GM19193 (cell line): ENCODE measurements around the gene TP53RK.

Source experiments
- POLR2A ChIP-seq: IDR thresholded peaks from 4 replicates; pipeline ENCODE4 v1.6.1; 2011; ENCODE audit not compliant: insufficient read depth, insufficient read length; ENCODE audit errors: extremely low read depth

The TP53RK gene

DNA sequence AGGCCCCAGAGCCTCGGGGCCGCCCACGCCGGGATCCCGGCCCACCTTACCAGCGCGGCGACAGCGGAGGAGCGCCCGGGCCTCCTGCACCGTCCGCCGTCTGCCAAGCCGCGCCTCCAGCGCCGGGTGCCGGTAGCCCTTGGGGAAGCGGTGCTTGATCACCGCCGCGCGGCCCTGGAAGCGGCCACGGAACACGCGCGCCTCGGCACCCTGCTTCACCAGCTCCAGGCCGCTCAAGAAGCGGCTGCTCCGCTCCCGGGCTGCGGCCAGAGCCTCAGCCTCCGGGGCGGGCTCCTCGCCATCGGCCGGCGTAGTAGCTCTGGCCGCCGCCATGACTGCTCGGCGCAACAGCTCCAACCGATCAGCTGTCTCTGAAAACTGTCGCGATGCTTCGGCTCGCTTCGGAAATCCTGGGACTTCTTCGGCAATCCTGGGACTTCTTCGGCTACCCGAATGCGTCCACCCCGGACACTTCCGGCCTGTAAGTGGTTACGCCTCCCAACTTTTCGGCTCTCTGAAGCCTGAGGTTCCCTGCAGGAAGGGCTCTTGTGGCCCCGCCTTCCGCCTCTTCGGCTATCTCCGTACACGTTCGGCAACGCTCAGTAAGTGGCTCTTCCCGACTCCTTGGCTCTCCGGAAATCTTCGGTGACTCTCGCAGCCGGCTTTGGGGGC is at the start of gene TP53RK:
TSS of gene TP53RK (minus strand) at position 363 of the 672 bp plus-strand sequence. CDS start at position 333, 30 bp downstream.
- TF ChIP-seq POLR2A = peak; percentile 84

DNA sequence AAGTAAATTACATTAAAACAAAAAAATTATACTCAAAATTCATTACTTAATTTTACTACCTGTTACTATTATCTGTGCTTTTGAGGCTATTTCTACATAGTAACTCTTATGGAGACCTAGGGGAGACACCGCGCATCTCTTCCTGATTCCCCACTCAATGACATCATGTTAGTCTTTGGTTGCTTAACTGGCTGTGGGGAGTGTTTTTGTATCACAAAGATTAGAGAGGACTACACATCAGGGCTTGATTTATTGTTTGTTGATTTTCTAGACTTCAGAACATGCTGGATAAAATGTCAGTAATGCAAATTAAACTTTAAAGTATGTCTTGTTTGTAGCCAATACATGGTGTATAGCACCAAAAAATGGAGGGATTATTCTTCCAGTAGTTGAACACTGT is 46.2 kb upstream of the TP53RK start:
- no peak for TF ChIP-seq POLR2A

DNA sequence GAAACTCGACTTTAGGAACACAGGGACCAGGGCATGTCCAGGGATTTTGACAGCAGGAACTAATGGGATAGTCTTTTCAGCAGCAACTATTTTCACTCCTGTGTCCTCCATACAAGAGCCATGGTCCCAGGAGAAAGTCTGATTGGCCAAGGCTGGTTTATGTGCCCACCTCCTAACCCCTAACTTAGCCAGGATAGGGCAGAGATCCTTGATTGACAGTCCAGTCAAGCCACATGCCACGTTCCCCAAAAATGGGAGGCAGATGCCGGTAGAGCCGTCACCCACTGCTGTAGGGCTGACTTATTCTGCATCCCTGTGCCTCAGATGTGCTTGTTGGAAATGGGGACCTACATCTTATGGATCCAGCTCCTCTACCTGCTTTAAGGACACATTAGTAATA is 42.5 kb upstream of the TP53RK start:
- TF ChIP-seq POLR2A = no peak

DNA sequence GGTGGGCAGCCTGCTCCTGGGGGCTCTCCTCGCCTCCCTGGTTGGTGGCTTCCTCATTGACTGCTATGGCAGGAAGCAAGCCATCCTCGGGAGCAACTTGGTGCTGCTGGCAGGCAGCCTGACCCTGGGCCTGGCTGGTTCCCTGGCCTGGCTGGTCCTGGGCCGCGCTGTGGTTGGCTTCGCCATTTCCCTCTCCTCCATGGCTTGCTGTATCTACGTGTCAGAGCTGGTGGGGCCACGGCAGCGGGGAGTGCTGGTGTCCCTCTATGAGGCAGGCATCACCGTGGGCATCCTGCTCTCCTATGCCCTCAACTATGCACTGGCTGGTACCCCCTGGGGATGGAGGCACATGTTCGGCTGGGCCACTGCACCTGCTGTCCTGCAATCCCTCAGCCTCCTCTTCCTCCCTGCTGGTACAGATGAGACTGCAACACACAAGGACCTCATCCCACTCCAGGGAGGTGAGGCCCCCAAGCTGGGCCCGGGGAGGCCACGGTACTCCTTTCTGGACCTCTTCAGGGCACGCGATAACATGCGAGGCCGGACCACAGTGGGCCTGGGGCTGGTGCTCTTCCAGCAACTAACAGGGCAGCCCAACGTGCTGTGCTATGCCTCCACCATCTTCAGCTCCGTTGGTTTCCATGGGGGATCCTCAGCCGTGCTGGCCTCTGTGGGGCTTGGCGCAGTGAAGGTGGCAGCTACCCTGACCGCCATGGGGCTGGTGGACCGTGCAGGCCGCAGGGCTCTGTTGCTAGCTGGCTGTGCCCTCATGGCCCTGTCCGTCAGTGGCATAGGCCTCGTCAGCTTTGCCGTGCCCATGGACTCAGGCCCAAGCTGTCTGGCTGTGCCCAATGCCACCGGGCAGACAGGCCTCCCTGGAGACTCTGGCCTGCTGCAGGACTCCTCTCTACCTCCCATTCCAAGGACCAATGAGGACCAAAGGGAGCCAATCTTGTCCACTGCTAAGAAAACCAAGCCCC is 36.2 kb upstream of the TP53RK start:
- no peak for TF ChIP-seq POLR2A

DNA sequence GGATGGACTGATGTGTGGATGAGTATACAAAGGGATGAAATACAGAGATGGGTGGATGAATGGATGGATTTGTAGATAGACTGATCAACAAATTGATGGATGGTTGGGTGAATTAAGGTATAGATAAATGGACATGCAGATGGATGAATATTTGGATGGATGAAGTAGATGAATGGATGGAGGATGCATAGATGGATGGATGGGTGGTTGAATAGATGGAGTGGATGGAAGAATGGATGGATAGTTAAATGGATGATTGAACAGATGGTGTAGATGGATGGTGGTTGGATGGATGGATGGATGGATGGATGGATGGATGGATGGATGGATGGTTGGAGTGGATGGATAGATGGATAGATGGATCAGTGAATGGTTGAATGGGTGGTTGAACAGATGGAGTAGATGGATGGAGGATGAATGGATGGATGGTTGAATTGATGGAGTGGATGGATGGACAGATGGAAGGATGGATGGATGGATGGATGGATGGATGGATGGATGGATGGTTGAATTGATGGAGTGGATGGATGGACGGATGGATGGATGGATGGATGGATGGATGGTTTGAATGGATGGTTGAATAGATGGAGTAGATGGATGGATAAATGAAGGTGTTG is 35.2 kb upstream of the TP53RK start:
- no peak for TF ChIP-seq POLR2A

DNA sequence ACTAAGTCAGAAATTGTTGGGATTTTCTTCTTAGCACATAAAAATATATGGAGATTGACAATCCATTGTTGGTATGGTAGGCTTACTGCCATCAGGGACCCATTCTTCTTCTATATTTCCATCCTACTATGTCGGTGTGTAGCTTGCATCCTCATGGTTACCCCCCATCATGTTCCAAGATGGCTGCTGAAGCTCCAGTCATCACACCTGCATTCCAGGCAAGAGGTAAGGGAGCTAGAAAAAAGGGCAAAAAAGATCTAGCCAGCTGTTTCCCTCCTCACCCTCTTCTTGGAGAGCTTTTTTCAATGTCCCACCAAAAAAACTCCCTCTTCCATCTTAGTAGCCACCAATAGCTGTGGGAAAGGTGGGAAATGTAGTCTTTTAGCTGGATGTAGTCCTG is 33.8 kb upstream of the TP53RK start:
- TF ChIP-seq POLR2A = no peak

DNA sequence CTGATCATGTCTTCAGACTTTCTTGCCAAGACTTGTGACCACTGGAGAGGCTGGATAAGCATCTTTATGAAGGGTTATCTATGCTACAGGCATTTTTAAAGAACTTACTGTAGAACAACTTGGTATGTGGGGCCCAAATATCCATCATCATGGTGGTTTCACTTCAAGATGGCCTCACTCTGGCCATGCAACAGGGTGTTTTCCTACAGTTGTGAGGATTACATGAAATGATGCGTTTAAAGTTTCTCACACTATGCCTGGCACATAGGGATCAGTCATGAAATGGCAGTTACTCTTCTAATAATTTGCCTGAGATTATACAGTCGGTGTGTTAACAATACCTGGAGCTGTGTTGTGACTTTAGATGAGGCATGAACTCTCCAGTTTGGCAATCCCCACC is 33.2 kb upstream of the TP53RK start:
- no peak for TF ChIP-seq POLR2A

DNA sequence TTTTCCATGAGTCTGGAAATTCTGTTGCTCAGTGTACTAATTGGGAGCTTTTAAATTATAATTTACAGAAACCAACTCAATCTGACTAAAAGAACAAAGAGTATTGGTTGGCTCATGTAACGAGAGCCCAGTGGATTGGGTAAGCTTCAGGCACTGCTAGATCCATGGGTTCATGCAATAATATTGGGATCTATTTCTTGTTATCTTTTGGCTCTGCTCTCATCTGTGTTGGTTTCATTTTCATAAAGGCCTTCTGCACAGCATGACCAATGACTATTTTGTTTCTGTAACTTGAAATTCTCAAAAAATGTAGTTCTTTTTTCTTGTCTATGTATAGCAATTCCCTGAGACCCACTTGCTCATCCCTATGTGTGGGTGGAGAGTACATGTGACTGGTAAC is 32.2 kb upstream of the TP53RK start:
- no peak for TF ChIP-seq POLR2A

DNA sequence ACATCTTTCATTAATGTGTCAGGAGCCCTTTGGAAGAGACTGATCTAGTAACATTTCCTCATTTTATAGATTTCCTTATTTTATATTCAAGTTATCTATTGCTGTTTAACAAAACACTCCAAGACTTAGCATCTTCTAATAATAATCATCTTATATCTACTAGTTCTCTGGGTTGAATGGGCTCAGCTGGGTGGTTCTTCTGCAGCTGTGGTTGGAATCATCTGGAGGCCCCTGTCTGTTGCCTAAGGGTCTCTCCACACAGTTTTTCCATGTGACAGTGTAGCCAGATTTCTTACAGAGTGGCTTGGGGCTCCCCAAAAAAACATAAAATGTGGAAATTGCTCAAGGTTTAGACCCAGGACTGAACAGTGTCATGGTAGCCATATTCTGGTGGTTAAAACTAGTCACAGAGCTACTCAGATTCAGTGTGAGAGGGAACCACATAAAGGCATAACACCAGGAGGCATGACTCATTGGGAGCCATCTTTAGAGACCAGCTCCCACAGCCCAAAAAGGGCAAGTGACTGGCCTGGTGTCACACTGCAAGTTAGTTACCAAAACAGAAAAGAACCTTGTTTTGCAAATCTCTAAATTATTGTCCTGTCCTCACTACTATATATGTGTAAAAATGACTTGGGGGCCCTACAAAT is 31.7 kb upstream of the TP53RK start:
- no peak for TF ChIP-seq POLR2A

DNA sequence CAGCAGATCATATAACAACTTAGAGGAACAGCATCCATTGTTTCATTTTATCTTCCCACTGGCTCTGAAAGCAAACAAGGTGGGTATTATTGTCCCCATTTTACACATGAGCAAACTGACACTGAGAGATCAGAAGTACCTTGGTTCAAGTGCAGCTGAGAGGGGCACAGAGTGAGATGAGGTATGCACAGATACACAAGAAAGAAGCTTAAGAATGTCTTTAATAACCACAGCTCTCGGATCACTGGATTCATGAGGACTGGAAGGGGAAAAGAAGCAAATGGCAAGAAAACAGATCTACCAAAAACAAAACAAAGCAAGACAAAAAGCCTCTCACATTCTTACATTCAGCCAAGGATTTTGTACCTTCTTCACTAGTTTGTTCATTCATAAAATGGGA is 30.8 kb upstream of the TP53RK start:
- TF ChIP-seq POLR2A = no peak

DNA sequence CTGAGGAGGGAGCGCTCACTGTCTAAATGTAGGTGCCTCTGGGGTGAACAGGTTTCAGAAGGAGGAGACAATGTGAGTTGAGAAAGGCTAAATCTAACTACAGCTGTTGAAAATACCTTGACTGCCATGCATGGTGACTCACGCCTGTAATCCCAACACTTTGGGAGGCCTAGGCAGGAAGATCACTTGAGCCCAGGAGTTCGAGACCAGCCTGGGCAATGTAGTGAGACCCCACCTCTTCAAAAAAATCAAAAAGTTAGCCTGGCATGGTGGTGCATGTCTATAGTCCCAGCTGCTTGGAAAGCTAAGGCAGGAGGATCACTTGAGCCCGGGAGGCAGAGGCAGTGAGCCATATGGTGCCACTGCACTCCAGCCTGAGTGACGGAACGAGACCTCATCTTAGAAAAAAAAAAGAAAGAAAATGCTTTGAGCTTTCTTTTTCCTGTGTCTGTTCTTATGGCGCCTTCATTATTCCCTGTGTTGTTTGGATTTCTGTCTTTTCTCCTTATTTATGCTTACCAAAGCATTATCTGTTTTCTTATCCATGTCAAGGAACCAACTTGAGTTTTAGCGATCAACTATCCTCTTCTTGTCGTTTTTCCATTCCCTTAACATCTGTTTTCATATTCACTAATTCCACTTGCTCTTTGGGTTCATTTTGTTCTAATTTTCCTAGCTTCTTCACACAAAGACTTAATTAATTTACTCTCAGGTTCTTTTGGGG is 28.7 kb upstream of the TP53RK start:
- TF ChIP-seq POLR2A = no peak

DNA sequence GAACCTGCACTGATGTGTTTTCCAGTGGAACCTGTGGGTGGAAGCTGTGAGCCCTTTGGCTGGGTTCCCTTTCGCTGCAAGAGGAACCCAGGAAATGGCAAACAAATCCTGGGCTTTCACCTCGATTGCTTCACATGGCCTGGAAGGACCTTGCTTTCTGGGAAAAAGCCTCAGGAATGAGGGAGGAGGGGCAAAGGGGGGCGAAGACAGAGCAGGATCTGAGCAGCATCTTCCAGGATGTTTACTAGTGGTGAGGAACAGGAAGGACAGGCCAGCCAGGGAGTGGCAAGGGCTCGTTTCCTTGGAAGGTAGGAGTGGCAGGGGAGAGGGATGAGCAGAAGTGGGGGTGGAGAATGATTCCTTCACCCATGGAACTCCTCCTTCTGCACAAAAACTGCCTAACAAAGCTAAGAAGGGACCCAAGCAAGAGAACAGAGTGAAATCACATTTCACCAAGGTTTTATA is 26.1 kb upstream of the TP53RK start:
- no peak for TF ChIP-seq POLR2A

DNA sequence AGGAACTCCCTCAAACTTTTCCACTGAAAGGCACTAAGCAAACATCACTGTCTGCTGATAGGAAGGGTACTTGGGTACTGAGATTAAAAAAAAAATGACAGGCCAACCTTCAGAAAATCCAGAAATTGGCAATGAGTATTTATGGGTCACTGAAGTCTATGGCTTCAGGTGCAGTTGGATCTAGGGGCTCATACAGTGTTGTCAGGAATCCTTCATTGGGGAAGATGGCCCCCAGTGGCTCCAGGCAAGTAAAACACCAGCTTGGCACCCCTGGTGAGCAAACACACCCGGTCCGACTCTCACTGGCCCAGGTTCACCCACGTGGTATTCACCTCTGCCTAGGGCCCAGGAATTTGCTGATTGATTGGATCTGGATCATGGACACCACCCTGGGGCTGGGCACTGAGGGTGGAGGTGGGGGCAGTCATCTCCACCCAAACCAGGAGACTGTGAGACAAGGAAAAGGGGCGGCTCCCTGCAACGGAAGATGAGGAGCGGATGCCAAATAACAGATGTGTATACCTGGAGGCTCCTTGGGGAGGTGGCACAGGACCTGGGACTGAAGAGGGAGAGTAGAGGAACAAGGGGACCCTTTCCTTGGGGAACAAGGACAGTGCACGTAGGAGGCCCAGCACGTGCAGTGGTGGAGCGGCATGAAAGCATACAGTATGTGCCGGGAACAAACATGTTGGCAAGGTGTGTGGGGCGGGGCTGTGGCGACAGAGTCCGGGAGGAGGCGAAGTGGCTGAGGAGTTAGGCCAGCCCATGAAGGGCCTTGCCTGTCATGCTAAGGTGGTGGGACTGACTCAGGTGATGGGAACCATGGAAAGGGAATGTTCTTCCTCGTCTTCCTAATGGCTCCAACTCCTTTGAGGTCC is 25.0 kb upstream of the TP53RK start:
- TF ChIP-seq POLR2A = no peak
